GM12801 (cell line): ENCODE measurements around the gene CYFIP2.

ENCODE experiments used
- TF ChIP-seq, protein P1 (sequence below): IDR thresholded peaks from one replicate; pipeline ENCODE4 v1.5.1; 2011; ENCODE audit warnings: control low read depth; ENCODE audit not compliant: insufficient read length; ENCODE audit errors: extremely low read depth

The CYFIP2 gene

DNA sequence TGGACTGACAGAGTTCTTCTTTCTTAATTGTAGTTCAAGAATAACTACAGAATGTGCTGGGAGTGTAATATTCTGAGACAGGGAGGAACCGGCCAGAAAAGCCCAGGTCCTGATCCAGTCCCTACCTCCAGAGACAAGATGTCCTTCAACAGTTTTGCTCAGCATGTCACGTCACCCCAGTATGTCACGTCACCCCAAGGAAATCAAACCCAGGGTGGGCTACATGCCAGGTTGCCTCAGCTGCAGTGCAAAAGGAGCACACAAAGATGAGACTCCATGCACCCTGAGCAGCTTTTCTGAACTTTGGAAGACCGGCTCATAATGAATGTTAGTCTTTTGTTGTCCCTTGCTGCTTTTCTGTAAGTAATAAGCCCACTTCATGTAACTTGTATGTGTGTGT lies 168.2 kb downstream of the CYFIP2 start:
- TF ChIP-seq, protein P1, sequence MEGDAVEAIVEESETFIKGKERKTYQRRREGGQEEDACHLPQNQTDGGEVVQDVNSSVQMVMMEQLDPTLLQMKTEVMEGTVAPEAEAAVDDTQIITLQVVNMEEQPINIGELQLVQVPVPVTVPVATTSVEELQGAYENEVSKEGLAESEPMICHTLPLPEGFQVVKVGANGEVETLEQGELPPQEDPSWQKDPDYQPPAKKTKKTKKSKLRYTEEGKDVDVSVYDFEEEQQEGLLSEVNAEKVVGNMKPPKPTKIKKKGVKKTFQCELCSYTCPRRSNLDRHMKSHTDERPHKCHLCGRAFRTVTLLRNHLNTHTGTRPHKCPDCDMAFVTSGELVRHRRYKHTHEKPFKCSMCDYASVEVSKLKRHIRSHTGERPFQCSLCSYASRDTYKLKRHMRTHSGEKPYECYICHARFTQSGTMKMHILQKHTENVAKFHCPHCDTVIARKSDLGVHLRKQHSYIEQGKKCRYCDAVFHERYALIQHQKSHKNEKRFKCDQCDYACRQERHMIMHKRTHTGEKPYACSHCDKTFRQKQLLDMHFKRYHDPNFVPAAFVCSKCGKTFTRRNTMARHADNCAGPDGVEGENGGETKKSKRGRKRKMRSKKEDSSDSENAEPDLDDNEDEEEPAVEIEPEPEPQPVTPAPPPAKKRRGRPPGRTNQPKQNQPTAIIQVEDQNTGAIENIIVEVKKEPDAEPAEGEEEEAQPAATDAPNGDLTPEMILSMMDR: no peak

GRCh38 chr5:157443041-157443549 lies 177.2 kb downstream of the CYFIP2 start:
- TF ChIP-seq, protein P1: no peak

GRCh38 chr5:157444224-157444623 lies 178.3 kb downstream of the CYFIP2 start:
- TF ChIP-seq, protein P1: no peak
